Testis (tissue), 3 donors: Measurements from ENCODE around the gene CCDC50. TPM values are rescaled to one million over a fixed set of nuclear protein-coding genes. Genes with fewer than 3 reads are reported as not detected.

Source experiments
- DNase-seq: peaks from one replicate; pipeline ENCODE4 v3.0.0-alpha.2; 2019
- H3K27ac ChIP-seq, 2 donors: fragments of 200-600 bp; sonication (generic); one replicate each; pipeline ENCODE4 v1.5.1; 2019
- H3K27me3 ChIP-seq: fragments of 200-600 bp; sonication (generic); one replicate; pipeline ENCODE4 v1.5.1; 2019
- H3K36me3 ChIP-seq: fragments of 200-600 bp; sonication (generic); one replicate; pipeline ENCODE4 v1.5.1; 2017; ENCODE audit warnings: low read depth; ENCODE audit errors: missing control alignments
- H3K4me1 ChIP-seq: fragments of 200-600 bp; sonication (generic); one replicate; pipeline ENCODE4 v1.5.1; 2019
- H3K4me3 ChIP-seq, 2 donors: fragments of 200-600 bp; sonication (generic); one replicate each; pipeline ENCODE4 v1.5.1; 2017 to 2019
- H3K9me3 ChIP-seq: fragments of 200-600 bp; sonication (generic); one replicate; pipeline ENCODE4 v1.5.1; 2017
- CTCF ChIP-seq, 3 experiments: fragments of 450-650 bp in 2 of 3; fragments of 200-600 bp in 1 of 3; sonication (generic) in 1 of 3; IDR thresholded peaks; one replicate each; pipeline ENCODE4 v1.5.1; 2016 to 2019; ENCODE audit warnings: antibody characterized with exemption in 3 of 3, mild to moderate bottlenecking in 2 of 3, moderate library complexity in 1 of 3
- POLR2A ChIP-seq: fragments of 450-650 bp; IDR thresholded peaks from one replicate; pipeline ENCODE4 v1.6.1; 2017; ENCODE audit warnings: antibody characterized with exemption, mild to moderate bottlenecking, moderate library complexity
- WGBS, 2 donors: methylation state at CpG; one replicate each; pipeline ENCODE4 v1.1.5; 2018; 5-methylcytosine and 5-hydroxymethylcytosine counted together
- intact Hi-C: fragments of 100-400 bp; cut with DNase I; formaldehyde crosslinking; loops from one replicate; pipeline ENCODE4 v1.15.1; 2023; ENCODE audit warnings: low total_unique reads
- polyA plus RNA-seq: library from polyadenylated mRNA; stranded (reverse); fragments of 350-450 nt; fragmentation: Illumina TruSeq; extraction: RNeasy Lipid Tissue Mini Kit (QIAGEN cat#74804); gene quantifications from one replicate; pipeline ENCODE4 v1.2.3, GENCODE V29; 2014; ENCODE audit warnings: low read depth, low replicate concordance; ENCODE audit not compliant: insufficient read depth
- total RNA-seq, 2 donors: library from RNA; depleted of rRNA; stranded (reverse); fragments of >200 nt; gene quantifications; one replicate each; pipeline ENCODE4 v1.2.3, GENCODE V29; 2016

Gene CCDC50
- total and polyA plus RNA-seq, 3 donors from 2014 or later = 65.0 to 69.9 (median 68.2) TPM

- intact Hi-C loops = no loop called here
- H3K4me3 ChIP-seq = no peak overlapping the region
- 77 to 83% methylated on average over 2 of the region's 2 CpGs for WGBS, 2 donors
- no peaks in the 10 kb centered on the region for H3K4me1 ChIP-seq
- DNase-seq = no peak
- H3K27ac ChIP-seq = no peak overlapping the region
- no peaks in the 10 kb centered on the region for H3K27me3 ChIP-seq
- H3K9me3 ChIP-seq = no peaks in the 10 kb centered on the region
- no peaks in the 10 kb centered on the region for H3K36me3 ChIP-seq
- TF ChIP-seq CTCF (IDR thresholded peaks at IDR 0.05) = no peak
- no peak for TF ChIP-seq POLR2A
Observed at GRCh38 chr3:191302451-191302850, 26.7 kb upstream of the CCDC50 start.

- no peak overlapping the region for H3K27ac ChIP-seq
- no peak for TF ChIP-seq CTCF (IDR thresholded peaks at IDR 0.05)
- TF ChIP-seq POLR2A = no peak
- no peaks in the 10 kb centered on the region for H3K9me3 ChIP-seq
- H3K27me3 ChIP-seq = no peaks in the 10 kb centered on the region
- H3K4me3 ChIP-seq = no peak overlapping the region
- no peak for DNase-seq
- 79 to 80% methylated on average over 3 of the region's 3 CpGs for WGBS, 2 donors
- no peaks in the 10 kb centered on the region for H3K4me1 ChIP-seq
- intact Hi-C loops = no loop called here
- H3K36me3 ChIP-seq = no peaks in the 10 kb centered on the region
Observed at GRCh38 chr3:191303596-191303995, 25.6 kb upstream of the CCDC50 start.

GRCh38 chr3:191306428-191306827 is 22.8 kb upstream of the CCDC50 start:
- Histone ChIP-seq H3K36me3 (no peaks in the 10 kb centered on the region), H3K27me3 (no peaks in the 10 kb centered on the region), H3K27ac (no peak overlapping the region), H3K9me3 (no peaks in the 10 kb centered on the region), H3K4me3 (no peak overlapping the region), H3K4me1 (no peaks in the 10 kb centered on the region)
- WGBS, 2 donors = 82 to 91% methylated on average over 4 of the region's 4 CpGs
- TF ChIP-seq CTCF (IDR thresholded peaks at IDR 0.05) (no peak), POLR2A (no peak)
- intact Hi-C loops = no loop called here
- no peak for DNase-seq

GRCh38 chr3:191307341-191307740 is 21.9 kb upstream of the CCDC50 start:
- Histone ChIP-seq H3K9me3 (no peaks in the 10 kb centered on the region), H3K4me1 (no peaks in the 10 kb centered on the region), H3K27ac (no peak overlapping the region), H3K27me3 (no peaks in the 10 kb centered on the region), H3K4me3 (no peak overlapping the region), H3K36me3 (no peaks in the 10 kb centered on the region)
- WGBS, 2 donors = 78 to 86% methylated on average over 4 of the region's 4 CpGs
- no peak for DNase-seq
- intact Hi-C loops = no loop called here
- TF ChIP-seq CTCF (IDR thresholded peaks at IDR 0.05) (no peak), POLR2A (no peak)

DNA sequence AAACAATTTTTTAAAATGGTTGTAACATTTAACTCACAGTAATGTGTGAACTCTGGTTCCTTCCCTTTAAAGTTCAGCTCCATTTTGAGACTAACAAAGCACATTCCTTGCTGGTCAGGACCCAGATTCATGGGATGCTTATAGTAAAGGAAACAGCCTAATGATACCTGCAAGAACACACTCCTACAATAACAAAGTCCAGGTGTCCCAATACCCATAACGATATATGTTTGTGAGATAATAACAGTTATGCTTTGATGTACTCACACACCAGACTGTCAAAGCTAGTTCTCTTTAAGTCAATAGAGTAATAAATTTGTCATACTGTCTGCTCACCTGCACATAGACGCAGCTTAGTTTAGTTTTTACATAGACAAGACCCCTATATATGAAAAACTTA is 15.9 kb upstream of the CCDC50 start:
- H3K9me3 ChIP-seq = no peaks in the 10 kb centered on the region
- 86 to 94% methylated on average over 2 of the region's 2 CpGs for WGBS, 2 donors
- no peaks in the 10 kb centered on the region for H3K27me3 ChIP-seq
- H3K27ac ChIP-seq = no peak overlapping the region
- TF ChIP-seq CTCF (IDR thresholded peaks at IDR 0.05) (no peak), POLR2A (no peak)
- intact Hi-C loops = no loop called here
- H3K4me3 ChIP-seq = no peak overlapping the region
- H3K36me3 ChIP-seq = no peaks in the 10 kb centered on the region
- DNase-seq = no peak
- H3K4me1 ChIP-seq = no peaks in the 10 kb centered on the region
